Kidney (tissue), 14 donors: ENCODE measurements around the gene MRTO4. TPM values are rescaled to one million over a fixed set of nuclear protein-coding genes. Genes with fewer than 3 reads are reported as not detected.
"Not testable (repeated sequence)": the region's sequence is repeated elsewhere in the genome, so short reads cannot be mapped to it uniquely, and the experiment has no call there.

ENCODE experiments used
- DNase-seq, 5 donors: peaks; one replicate each; pipeline ENCODE4 v3.0.0-alpha.2; 2013 to 2020
- FAIRE-seq: peaks from 2 replicates; lab custom pipeline; 2012; peaks lifted over from hg19 to GRCh38; lab: Jason Lieb, UNC
- H3K27ac ChIP-seq, 2 donors: one replicate each; pipeline ENCODE4 v1.7.0; 2013; ENCODE audit warnings: low read depth in 2 of 2, low read length in 2 of 2, inconsistent platforms in 1 of 2
- H3K27me3 ChIP-seq: one replicate; pipeline ENCODE4 v1.7.1; 2013; ENCODE audit warnings: low read length, inconsistent platforms; ENCODE audit not compliant: control insufficient read depth, insufficient read depth
- H3K36me3 ChIP-seq, 3 donors: one replicate each; pipeline versions ENCODE4 v1.7.0 to v1.7.1; 2013; ENCODE audit warnings: low read length in 3 of 3, control low read depth in 1 of 3, inconsistent platforms in 1 of 3; ENCODE audit not compliant: insufficient read depth in 3 of 3, control insufficient read depth in 2 of 3
- H3K4me1 ChIP-seq, 3 donors: one replicate each; pipeline versions ENCODE4 v1.7.0 to v1.7.1; 2013; ENCODE audit warnings: low read length in 3 of 3, inconsistent platforms in 1 of 3, low read depth in 1 of 3; ENCODE audit not compliant: control insufficient read depth in 2 of 3, insufficient read depth in 2 of 3
- H3K4me3 ChIP-seq, 3 donors: one replicate each; pipeline versions ENCODE4 v1.7.0 to v1.8.1; 2013; ENCODE audit warnings: low read length in 3 of 3, control low read depth in 1 of 3, inconsistent platforms in 1 of 3
- H3K9ac ChIP-seq, 3 donors: one replicate each; pipeline versions ENCODE4 v1.7.0 to v1.7.1; 2013; ENCODE audit warnings: low read length in 3 of 3, control low read depth in 1 of 3, inconsistent platforms in 1 of 3
- H3K9me3 ChIP-seq, 3 donors: one replicate each; pipeline versions ENCODE4 v1.7.0 to v1.7.1; 2013; ENCODE audit warnings: low read length in 3 of 3, control low read depth in 1 of 3, inconsistent platforms in 1 of 3; ENCODE audit not compliant: control insufficient read depth in 2 of 3, insufficient read depth in 1 of 3
- intact Hi-C: fragments of 100-400 bp; cut with DNase I; formaldehyde crosslinking; loops from one replicate; pipeline ENCODE4 v1.11.1; 2022
- polyA plus RNA-seq: library from polyadenylated mRNA; stranded (reverse); fragments of 350-450 nt; fragmentation: Illumina TruSeq; extraction: RNeasy Lipid Tissue Mini Kit (QIAGEN cat#74804); gene quantifications from one replicate; pipeline ENCODE4 v1.2.3, GENCODE V29; 2014; ENCODE audit warnings: low read depth, low replicate concordance; ENCODE audit not compliant: insufficient read depth
- total RNA-seq: library from RNA; stranded (reverse); fragmentation: NEBNext Ultra II Directional; extraction: Animal tissue kit (Norgen Biotek cat#: 25700); gene quantifications from one replicate; pipeline ENCODE4 v1.2.1, GENCODE V29; 2021
- TF ChIP-seq, protein P1 (sequence below): IDR thresholded peaks from 3 replicates; pipeline ENCODE4 v1.5.1; 2012; ENCODE audit warnings: mild to moderate bottlenecking, moderate library complexity, borderline replicate concordance; ENCODE audit not compliant: insufficient read depth; ENCODE audit errors: extremely low read depth
- donor health status: control.
- donor health status: control.
- donor health status: control.
- donor health status: control.
- donor health status: control.
- donor health status: DM: yes; HTN: yes; CAD: no.
- donor health status: Normal renal cell carcinoma (clear cell type).

Gene MRTO4
- total and polyA plus RNA-seq, 2 donors from 2014 or later = 18.6 to 24.5 TPM

- Histone ChIP-seq H3K27me3 (no peaks in the 10 kb centered on the region), H3K36me3 (peaks cover 10 to 43% (median 39%) of the 10 kb centered on the region in 3 donors), H3K9me3 (no peaks in the 10 kb centered on the region), H3K9ac (no peak overlapping the region), H3K4me1 (no peaks in the 10 kb centered on the region), H3K27ac (no peak overlapping the region), H3K4me3 (no peak overlapping the region)
- intact Hi-C loops = no loop called here
- no peak for FAIRE-seq
- TF ChIP-seq, protein P1, sequence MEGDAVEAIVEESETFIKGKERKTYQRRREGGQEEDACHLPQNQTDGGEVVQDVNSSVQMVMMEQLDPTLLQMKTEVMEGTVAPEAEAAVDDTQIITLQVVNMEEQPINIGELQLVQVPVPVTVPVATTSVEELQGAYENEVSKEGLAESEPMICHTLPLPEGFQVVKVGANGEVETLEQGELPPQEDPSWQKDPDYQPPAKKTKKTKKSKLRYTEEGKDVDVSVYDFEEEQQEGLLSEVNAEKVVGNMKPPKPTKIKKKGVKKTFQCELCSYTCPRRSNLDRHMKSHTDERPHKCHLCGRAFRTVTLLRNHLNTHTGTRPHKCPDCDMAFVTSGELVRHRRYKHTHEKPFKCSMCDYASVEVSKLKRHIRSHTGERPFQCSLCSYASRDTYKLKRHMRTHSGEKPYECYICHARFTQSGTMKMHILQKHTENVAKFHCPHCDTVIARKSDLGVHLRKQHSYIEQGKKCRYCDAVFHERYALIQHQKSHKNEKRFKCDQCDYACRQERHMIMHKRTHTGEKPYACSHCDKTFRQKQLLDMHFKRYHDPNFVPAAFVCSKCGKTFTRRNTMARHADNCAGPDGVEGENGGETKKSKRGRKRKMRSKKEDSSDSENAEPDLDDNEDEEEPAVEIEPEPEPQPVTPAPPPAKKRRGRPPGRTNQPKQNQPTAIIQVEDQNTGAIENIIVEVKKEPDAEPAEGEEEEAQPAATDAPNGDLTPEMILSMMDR = no peak
- peak in 1 of 5 donors; percentile 3 for DNase-seq
Measured at GRCh38 chr1:19229229-19229628, 22.4 kb upstream of the MRTO4 start.

GRCh38 chr1:19229828-19230325 lies 21.7 kb upstream of the MRTO4 start:
- no peak overlapping the region for H3K4me3 ChIP-seq
- TF ChIP-seq, protein P1 = no peak
- no peak for DNase-seq
- no peaks in the 10 kb centered on the region for H3K9me3 ChIP-seq
- peaks cover 12 to 44% (median 41%) of the 10 kb centered on the region in 3 donors for H3K36me3 ChIP-seq
- H3K9ac ChIP-seq = no peak overlapping the region
- FAIRE-seq = no peak
- H3K4me1 ChIP-seq = no peaks in the 10 kb centered on the region
- intact Hi-C loops = no loop called here
- H3K27me3 ChIP-seq = no peaks in the 10 kb centered on the region
- H3K27ac ChIP-seq = no peak overlapping the region

GRCh38 chr1:19231736-19232523 lies 19.7 kb upstream of the MRTO4 start:
- H3K9ac ChIP-seq, H3K27ac ChIP-seq, H3K27me3 ChIP-seq, intact Hi-C loops, FAIRE-seq, H3K4me1 ChIP-seq, H3K4me3 ChIP-seq, H3K9me3 ChIP-seq: not testable (repeated sequence)
- DNase-seq = peak in 2 of 5 donors; percentile 15 to 33
- peaks cover 8 to 39% (median 36%) of the 10 kb centered on the region in 3 donors for H3K36me3 ChIP-seq

- peaks cover 8 to 42% (median 37%) of the 10 kb centered on the region in 3 donors for H3K36me3 ChIP-seq
- H3K9me3 ChIP-seq = no peaks in the 10 kb centered on the region
- DNase-seq = no peak
- H3K27ac ChIP-seq = no peak overlapping the region
- FAIRE-seq = no peak
- H3K27me3 ChIP-seq = no peaks in the 10 kb centered on the region
- H3K9ac ChIP-seq = no peak overlapping the region
- no peaks in the 10 kb centered on the region for H3K4me1 ChIP-seq
- TF ChIP-seq, protein P1 = no peak
- H3K4me3 ChIP-seq = no peak overlapping the region
- intact Hi-C loops = no loop called here
Measured at GRCh38 chr1:19232524-19232846, 19.1 kb upstream of the MRTO4 start.
